K562 (cell line): ENCODE measurements around the gene TRAPPC1. TPM values are rescaled to one million over a fixed set of nuclear protein-coding genes. Genes with fewer than 3 reads are reported as not detected.

Experiments
- polyA plus RNA-seq, 8 experiments: library from polyadenylated mRNA; depleted of rRNA in 4 of 8; stranded (reverse) in 5 of 8; unstranded in 3 of 8; fragments of >200 nt; fragmentation: Nextera tagmentation in 2 of 8; fragmentation: Illumina TruSeq in 1 of 8; extraction: Ambion mirVana in 2 of 8; extraction: Trizol in 1 of 8; gene quantifications; 2 replicates each; pipeline versions ENCODE4 v1.2.1 to v1.2.3, GENCODE V29; 2011 to 2014; ENCODE audit warnings: inconsistent platforms in 1 of 8, missing spikeins in 1 of 8
- total RNA-seq, 7 experiments: library from RNA; depleted of rRNA in 6 of 7; stranded (reverse); fragments of >200 nt in 6 of 7; fragmentation: Illumina TruSeq in 2 of 7; extraction: Trizol in 2 of 7; gene quantifications; 2 replicates each; pipeline versions ENCODE4 v1.2.1 to v1.2.3, GENCODE V29; 2011 to 2021; ENCODE audit warnings: low replicate concordance in 1 of 7
- TF ChIP-seq, protein P1 (sequence below): fragments of 450-650 bp; IDR thresholded peaks from 2 replicates; pipeline ENCODE4 v1.6.1; 2017; ENCODE audit warnings: mild to moderate bottlenecking, moderate library complexity
- TF ChIP-seq, protein P2 (sequence below): fragments of 200-600 bp; sonication (generic); IDR thresholded peaks from one replicate; pipeline ENCODE4 v1.6.1; 2012; ENCODE audit warnings: mild to moderate bottlenecking, low read depth, low read length, inconsistent platforms
- TF ChIP-seq, protein P3 (sequence below), 3 experiments: IDR thresholded peaks in 2 of 3; conservative IDR thresholded peaks in 1 of 3; 2 replicates each; pipeline ENCODE4 v1.5.1; 2011 to 2012; ENCODE audit warnings: low read length in 3 of 3, mild to moderate bottlenecking in 3 of 3, control low read depth in 2 of 3, improper control_type of control experiment in 1 of 3, inconsistent platforms in 1 of 3, low read depth in 1 of 3, mixed read lengths in 1 of 3, moderate library complexity in 1 of 3; ENCODE audit not compliant: insufficient read depth in 2 of 3

TRAPPC1 gene
- total and polyA plus RNA-seq, 9 of the 15 experiments (the other 6 are each of a cell fraction or from before 2014, with no cell fraction given): 11.7 to 82.8 (median 36.2) TPM

DNA sequence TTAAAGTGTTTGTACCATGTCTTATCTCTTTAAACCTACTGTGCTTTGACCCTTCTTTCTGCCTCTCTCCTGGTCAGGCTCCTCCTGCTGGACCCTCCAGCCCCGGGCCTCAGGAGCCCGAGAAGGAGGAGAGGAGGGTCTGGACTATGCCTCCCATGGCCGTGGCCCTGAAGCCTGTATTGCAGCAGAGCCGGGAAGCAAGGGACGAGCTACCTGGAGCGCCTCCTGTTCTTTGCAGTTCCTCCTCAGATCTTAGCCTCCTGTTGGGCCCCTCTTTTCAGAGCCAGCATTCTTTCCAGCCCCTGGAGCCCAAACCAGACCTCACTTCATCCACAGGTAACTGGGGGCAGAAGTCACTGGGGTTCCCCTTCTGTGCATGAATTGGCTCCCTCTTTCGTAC lies 13.9 kb upstream of the TRAPPC1 start (continued):
- TF ChIP-seq, protein P1, sequence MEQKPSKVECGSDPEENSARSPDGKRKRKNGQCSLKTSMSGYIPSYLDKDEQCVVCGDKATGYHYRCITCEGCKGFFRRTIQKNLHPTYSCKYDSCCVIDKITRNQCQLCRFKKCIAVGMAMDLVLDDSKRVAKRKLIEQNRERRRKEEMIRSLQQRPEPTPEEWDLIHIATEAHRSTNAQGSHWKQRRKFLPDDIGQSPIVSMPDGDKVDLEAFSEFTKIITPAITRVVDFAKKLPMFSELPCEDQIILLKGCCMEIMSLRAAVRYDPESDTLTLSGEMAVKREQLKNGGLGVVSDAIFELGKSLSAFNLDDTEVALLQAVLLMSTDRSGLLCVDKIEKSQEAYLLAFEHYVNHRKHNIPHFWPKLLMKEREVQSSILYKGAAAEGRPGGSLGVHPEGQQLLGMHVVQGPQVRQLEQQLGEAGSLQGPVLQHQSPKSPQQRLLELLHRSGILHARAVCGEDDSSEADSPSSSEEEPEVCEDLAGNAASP: no peak
- TF ChIP-seq, protein P2, sequence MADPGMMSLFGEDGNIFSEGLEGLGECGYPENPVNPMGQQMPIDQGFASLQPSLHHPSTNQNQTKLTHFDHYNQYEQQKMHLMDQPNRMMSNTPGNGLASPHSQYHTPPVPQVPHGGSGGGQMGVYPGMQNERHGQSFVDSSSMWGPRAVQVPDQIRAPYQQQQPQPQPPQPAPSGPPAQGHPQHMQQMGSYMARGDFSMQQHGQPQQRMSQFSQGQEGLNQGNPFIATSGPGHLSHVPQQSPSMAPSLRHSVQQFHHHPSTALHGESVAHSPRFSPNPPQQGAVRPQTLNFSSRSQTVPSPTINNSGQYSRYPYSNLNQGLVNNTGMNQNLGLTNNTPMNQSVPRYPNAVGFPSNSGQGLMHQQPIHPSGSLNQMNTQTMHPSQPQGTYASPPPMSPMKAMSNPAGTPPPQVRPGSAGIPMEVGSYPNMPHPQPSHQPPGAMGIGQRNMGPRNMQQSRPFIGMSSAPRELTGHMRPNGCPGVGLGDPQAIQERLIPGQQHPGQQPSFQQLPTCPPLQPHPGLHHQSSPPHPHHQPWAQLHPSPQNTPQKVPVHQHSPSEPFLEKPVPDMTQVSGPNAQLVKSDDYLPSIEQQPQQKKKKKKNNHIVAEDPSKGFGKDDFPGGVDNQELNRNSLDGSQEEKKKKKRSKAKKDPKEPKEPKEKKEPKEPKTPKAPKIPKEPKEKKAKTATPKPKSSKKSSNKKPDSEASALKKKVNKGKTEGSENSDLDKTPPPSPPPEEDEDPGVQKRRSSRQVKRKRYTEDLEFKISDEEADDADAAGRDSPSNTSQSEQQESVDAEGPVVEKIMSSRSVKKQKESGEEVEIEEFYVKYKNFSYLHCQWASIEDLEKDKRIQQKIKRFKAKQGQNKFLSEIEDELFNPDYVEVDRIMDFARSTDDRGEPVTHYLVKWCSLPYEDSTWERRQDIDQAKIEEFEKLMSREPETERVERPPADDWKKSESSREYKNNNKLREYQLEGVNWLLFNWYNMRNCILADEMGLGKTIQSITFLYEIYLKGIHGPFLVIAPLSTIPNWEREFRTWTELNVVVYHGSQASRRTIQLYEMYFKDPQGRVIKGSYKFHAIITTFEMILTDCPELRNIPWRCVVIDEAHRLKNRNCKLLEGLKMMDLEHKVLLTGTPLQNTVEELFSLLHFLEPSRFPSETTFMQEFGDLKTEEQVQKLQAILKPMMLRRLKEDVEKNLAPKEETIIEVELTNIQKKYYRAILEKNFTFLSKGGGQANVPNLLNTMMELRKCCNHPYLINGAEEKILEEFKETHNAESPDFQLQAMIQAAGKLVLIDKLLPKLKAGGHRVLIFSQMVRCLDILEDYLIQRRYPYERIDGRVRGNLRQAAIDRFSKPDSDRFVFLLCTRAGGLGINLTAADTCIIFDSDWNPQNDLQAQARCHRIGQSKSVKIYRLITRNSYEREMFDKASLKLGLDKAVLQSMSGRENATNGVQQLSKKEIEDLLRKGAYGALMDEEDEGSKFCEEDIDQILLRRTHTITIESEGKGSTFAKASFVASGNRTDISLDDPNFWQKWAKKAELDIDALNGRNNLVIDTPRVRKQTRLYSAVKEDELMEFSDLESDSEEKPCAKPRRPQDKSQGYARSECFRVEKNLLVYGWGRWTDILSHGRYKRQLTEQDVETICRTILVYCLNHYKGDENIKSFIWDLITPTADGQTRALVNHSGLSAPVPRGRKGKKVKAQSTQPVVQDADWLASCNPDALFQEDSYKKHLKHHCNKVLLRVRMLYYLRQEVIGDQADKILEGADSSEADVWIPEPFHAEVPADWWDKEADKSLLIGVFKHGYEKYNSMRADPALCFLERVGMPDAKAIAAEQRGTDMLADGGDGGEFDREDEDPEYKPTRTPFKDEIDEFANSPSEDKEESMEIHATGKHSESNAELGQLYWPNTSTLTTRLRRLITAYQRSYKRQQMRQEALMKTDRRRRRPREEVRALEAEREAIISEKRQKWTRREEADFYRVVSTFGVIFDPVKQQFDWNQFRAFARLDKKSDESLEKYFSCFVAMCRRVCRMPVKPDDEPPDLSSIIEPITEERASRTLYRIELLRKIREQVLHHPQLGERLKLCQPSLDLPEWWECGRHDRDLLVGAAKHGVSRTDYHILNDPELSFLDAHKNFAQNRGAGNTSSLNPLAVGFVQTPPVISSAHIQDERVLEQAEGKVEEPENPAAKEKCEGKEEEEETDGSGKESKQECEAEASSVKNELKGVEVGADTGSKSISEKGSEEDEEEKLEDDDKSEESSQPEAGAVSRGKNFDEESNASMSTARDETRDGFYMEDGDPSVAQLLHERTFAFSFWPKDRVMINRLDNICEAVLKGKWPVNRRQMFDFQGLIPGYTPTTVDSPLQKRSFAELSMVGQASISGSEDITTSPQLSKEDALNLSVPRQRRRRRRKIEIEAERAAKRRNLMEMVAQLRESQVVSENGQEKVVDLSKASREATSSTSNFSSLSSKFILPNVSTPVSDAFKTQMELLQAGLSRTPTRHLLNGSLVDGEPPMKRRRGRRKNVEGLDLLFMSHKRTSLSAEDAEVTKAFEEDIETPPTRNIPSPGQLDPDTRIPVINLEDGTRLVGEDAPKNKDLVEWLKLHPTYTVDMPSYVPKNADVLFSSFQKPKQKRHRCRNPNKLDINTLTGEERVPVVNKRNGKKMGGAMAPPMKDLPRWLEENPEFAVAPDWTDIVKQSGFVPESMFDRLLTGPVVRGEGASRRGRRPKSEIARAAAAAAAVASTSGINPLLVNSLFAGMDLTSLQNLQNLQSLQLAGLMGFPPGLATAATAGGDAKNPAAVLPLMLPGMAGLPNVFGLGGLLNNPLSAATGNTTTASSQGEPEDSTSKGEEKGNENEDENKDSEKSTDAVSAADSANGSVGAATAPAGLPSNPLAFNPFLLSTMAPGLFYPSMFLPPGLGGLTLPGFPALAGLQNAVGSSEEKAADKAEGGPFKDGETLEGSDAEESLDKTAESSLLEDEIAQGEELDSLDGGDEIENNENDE: no peak
- TF ChIP-seq, protein P3, sequence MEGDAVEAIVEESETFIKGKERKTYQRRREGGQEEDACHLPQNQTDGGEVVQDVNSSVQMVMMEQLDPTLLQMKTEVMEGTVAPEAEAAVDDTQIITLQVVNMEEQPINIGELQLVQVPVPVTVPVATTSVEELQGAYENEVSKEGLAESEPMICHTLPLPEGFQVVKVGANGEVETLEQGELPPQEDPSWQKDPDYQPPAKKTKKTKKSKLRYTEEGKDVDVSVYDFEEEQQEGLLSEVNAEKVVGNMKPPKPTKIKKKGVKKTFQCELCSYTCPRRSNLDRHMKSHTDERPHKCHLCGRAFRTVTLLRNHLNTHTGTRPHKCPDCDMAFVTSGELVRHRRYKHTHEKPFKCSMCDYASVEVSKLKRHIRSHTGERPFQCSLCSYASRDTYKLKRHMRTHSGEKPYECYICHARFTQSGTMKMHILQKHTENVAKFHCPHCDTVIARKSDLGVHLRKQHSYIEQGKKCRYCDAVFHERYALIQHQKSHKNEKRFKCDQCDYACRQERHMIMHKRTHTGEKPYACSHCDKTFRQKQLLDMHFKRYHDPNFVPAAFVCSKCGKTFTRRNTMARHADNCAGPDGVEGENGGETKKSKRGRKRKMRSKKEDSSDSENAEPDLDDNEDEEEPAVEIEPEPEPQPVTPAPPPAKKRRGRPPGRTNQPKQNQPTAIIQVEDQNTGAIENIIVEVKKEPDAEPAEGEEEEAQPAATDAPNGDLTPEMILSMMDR (IDR thresholded peaks at IDR 0.05 in 2 of 3, conservative IDR thresholded peaks at IDR 0.05 in 1 of 3; ENCODE audit: insufficient read depth in 2 of 3, low read depth in 1 of 3, low read length in 3 of 3): no peak
- TF ChIP-seq, all 486 proteins: peak for 0
